GM12891 (cell line): ENCODE data around the gene CXCL6.

Experiments
- PAX5 ChIP-seq: IDR thresholded peaks from 2 replicates; pipeline ENCODE4 v1.6.1; 2011; ENCODE audit warnings: low read length, moderate library complexity, mild to moderate bottlenecking; ENCODE audit not compliant: insufficient read depth, severe bottlenecking
- POLR2A ChIP-seq: IDR thresholded peaks from 2 replicates; pipeline ENCODE4 v1.6.1; 2011; ENCODE audit warnings: low read depth, low read length, control low read depth
- POLR2AphosphoS5 ChIP-seq: IDR thresholded peaks from 2 replicates; pipeline ENCODE4 v1.6.1; 2011; ENCODE audit warnings: low read depth, low read length, control low read depth
- POU2F2 ChIP-seq: IDR thresholded peaks from 2 replicates; pipeline ENCODE4 v1.6.1; 2011; ENCODE audit warnings: low read depth, mild to moderate bottlenecking, control low read depth, low read length, moderate library complexity
- SPI1 ChIP-seq: IDR thresholded peaks from 2 replicates; pipeline ENCODE4 v1.6.1; 2011; ENCODE audit warnings: low read depth, low read length, control low read depth
- TAF1 ChIP-seq: IDR thresholded peaks from 2 replicates; pipeline ENCODE4 v1.6.1; 2011; ENCODE audit warnings: low read depth, low read length, control low read depth

DNA sequence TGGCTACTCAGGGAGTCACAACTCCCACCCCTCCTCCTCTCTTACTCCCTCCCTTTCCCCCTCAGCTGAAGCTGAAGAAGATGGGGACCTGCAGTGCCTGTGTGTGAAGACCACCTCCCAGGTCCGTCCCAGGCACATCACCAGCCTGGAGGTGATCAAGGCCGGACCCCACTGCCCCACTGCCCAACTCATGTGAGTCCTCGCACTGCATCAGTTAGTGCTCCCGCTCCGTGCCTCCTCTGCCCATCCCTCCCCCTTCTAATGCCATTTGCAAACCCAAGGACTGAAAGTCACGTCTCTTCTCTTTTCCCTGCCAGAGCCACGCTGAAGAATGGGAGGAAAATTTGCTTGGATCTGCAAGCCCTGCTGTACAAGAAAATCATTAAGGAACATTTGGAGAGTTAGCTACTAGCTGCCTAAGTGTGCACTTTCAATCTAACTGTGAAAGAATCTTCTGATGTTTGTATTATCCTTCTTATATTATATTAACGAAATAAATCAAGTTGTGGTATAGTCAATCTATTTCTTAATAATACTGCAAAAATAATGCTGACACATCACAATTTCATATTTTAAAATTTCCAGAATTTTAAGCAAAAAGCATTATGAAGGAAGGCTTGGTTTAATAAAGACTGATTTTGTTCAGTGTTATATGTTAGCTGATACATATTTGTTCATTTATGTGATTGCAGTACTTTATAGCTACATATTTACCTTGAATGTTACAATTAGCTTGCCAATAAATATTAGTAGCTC is 17.4 kb downstream of the CXCL6 start:
- TF ChIP-seq POLR2A (no peak), PAX5 (no peak), TAF1 (no peak), POLR2AphosphoS5 (no peak), POU2F2 (no peak), SPI1 (no peak)
